ENCODE results near the gene KIF19.

The KIF19 gene

DNA sequence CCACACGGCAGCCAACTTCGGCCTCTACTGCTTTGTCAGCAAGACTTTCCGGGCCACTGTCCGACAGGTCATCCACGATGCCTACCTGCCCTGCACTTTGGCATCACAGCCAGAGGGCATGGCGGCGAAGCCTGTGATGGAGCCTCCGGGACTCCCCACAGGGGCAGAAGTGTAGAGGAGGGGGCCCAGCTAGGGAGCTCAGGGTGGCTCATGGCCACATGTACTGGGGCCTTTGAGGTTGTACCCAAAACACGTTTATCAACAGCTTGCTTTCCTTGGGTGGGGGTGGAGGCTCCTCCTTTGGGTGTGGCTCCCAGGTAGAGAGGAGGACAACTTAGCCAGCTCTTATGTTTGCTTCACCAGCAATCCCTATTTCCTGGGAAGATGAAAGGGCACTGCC lies 46.4 kb downstream of the KIF19 start:
- no peak for TF ChIP-seq ZFX (IDR thresholded peaks at IDR 0.05; ENCODE audit: borderline replicate concordance)
- TF ChIP-seq CTCF (IDR thresholded peaks at IDR 0.05) = no peak
- no peak overlapping the region for H3K27ac ChIP-seq

DNA sequence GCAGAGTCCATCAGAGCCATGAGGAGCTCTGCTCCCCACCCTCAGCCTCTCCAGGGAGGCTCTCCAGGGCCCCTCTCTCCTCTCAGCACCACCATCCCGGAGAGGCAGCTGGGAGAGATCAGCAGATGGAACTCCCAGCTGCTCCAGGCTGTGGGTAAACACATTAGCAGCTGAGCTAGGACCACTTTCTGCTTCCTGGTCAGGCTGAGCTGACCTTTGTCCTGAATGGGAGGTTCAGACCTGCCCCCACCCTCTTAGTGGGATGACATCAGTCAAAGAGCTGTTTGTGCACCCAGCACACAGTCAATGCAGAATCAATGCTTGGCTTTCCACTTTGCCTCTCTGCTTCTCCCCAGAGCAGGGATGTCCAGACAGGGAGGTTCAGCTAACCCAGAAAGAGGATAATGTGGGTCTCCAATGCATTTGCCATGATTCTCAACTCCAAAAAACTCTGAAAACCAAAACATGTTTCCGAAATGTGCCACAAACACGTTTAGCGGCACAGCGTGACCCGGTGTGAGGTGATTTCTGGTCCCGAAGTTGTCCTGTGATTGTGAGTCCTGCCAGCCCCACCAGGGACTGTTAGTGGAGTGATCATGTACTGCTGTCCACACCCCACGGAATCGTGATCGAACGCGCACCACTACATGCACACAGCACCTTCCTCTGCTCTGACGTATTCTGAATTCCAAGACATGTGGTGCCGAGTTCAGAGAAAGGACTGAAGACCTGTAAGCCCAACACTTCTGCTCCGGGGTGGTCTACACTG lies 48.0 kb downstream of the KIF19 start:
- H3K27ac ChIP-seq = no peak overlapping the region
- no peak for TF ChIP-seq CTCF (IDR thresholded peaks at IDR 0.05)
- TF ChIP-seq ZFX (IDR thresholded peaks at IDR 0.05; ENCODE audit: borderline replicate concordance) = no peak

DNA sequence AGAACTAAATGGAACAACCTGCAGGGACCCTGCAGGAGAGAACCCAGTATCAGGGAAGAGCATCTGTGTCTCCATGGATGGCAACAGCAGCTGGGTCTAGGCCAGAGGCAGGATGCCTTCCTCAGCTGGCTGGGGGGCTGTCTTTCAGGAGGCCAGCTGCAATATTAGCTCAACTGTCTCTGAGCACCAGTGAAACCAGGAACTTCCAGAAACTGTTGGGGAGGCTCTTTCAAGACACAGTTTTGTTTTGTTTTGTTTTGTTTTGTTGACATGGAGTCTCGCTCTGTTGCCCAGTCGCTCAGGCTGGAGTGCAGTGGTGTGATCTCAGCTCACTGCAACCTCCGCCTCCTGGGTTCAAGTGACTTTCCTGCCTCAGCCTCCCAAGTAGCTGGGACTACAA lies 48.8 kb downstream of the KIF19 start:
- no peak for TF ChIP-seq ZFX (IDR thresholded peaks at IDR 0.05; ENCODE audit: borderline replicate concordance)
- TF ChIP-seq CTCF (IDR thresholded peaks at IDR 0.05) = no peak
- no peak overlapping the region for H3K27ac ChIP-seq

DNA sequence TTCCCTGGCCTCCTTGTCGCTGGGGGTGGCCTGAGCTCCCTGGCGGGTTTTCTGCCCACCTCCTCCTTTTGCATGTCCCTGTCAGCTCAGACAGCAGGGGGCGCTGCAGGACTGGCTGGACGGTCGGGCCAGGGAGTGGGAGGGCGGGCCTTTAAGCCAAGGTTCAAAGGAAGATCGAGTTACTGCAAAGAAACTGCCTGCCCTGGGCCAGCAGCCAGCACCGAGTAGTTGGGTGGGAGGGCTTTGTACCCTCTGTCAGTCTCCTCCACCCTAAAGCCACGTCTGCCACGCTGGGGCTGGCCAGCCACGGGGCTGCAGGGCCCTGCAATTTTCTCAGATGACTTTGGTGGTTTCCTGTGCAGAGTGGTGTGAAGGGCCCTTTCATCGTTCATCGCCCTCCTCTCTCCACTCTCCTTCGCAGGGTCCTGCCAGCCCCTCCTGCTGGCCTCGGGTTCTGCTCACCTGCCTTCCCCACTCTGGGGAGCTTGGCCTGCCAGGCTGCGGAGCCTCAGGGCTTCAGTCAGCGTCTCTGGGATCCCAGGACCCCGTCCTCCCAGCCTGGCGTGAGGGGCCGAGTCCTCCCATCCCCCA lies 53.6 kb downstream of the KIF19 start:
- no peak overlapping the region for H3K27ac ChIP-seq
- TF ChIP-seq ZFX (IDR thresholded peaks at IDR 0.05; ENCODE audit: borderline replicate concordance) (no peak), CTCF (IDR thresholded peaks at IDR 0.05) (peak; percentile 91)

DNA sequence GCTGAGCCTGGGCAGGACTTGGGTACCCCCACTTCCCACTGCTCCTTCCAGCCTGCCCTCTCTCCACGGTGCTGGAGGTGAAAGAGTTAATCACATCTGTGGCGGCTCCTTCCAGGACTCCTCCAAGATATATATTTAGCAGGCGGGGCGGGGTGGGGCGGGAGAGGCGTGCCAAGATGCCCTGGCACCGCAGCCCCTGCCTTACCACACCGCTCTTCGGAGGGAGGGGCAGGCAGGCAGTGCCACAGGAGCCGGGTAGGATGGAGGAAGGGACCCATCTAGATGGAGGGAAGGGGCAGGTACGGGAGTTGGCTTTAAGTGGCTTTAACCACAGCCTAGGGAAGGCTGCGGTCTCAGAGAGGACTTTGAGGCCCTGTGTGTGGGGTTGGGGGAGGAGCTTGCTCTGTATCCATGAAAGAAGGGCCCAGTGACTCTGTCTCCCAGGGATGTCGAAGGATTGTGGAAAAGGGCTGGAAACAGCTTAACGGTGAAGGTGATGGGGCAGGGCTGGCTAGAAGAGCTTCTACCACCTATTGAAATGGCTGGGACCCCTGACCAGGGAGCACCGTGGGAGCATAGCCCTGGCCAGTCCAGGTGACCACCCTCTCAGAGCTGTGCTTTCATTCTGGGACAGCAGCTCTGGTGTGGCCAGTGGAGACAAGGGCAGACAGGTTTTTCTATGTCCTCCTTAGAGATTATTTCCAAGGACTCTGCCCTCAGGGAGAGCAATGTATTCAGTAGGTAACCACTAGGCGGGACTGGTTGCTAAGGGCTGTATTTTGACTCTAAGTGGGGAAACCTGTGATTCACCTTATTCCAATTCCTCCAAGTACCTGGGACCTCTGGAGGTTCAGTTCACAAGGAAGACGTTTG lies 54.3 kb downstream of the KIF19 start:
- no peak for TF ChIP-seq CTCF (IDR thresholded peaks at IDR 0.05)
- no peak for TF ChIP-seq ZFX (IDR thresholded peaks at IDR 0.05; ENCODE audit: borderline replicate concordance)
- H3K27ac ChIP-seq = no peak overlapping the region

GRCh38 chr17:74380959-74381808 lies 55.2 kb downstream of the KIF19 start:
- no peak overlapping the region for H3K27ac ChIP-seq
- no peak for TF ChIP-seq CTCF (IDR thresholded peaks at IDR 0.05)
- TF ChIP-seq ZFX (IDR thresholded peaks at IDR 0.05; ENCODE audit: borderline replicate concordance) = no peak
